ENCODE data around the gene PRR33. TPM values are rescaled to one million over a fixed set of nuclear protein-coding genes. Genes with fewer than 3 reads are reported as not detected.
A peak's percentile ranks its signal among the peaks of the same experiment; 100 is the strongest.
"Not testable (repeated sequence)": the region's sequence is repeated elsewhere in the genome, so short reads cannot be mapped to it uniquely, and the experiment has no call there.

Gene PRR33
- total and polyA plus RNA-seq, 12 donors = 0.09 to 6.5 (median 3.5) TPM

DNA sequence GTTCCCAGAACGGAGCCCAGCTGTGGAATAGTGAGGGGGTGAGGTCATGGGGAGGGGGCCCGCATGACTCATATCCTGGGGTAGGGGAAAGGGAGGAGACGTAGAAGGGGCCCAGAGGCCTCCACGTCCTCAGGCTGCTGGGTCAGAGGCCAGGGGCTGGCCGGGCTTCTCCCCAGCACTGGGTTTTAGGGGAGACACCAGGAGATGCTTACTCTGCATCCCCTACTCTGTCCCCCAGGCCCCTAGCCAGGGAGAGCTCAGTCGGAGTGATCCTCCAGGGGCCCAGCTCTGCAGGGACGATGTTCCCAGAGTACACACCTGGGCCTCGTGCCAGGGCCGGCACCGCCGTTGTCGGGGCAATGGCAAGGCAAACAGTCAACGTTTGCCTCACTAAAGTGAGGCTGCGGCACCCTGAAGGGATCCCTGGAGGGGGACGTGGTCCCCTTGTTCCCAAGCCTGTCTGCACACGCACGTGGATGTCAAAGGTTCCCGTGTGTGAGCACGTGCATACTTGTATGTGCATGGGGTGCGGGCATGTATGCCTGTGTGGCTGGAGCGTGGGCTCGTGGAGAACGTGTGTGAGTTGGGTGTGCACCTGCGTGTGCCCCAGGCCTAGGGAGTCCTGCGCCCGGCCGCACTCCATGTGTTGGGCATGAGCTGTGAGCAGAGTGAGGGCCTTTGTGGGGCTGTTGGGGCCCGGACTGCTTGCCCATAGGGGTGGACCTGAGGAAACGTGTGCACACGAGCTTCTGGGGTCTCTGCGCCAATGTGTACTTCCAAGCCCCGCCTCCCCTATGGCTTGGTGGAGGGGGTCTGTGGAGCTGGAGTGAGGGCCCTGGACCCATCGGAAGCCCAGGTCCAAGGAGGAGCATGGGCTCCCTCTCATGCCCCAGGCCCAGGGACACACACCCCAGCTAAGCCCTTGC, 14.2 kb downstream of the PRR33 start:
- intact Hi-C loops (cut with DNase I) = loop anchor here in 1 of 10 donors (5.0 kb wide), 1 partner anchor 35 kb away; no protein-coding TSS in a partner anchor
- Histone ChIP-seq H3K9me3 (no peaks in the 10 kb centered on the region), H3K27me3 (no peaks in the 10 kb centered on the region), H3K4me3 (no peak overlapping the region), H3K27ac (peak overlapping the region; percentile 76 to 100 (median 94)), H3K36me3 (peaks cover 0 to 14% (median 0%) of the 10 kb centered on the region in 9 donors), H3K4me1 (peaks cover 39 to 87% (median 72%) of the 10 kb centered on the region in 9 donors)
- DNase-seq (peak; percentile 67 to 78), ATAC-seq (no peak)
- TF ChIP-seq, protein P1, sequence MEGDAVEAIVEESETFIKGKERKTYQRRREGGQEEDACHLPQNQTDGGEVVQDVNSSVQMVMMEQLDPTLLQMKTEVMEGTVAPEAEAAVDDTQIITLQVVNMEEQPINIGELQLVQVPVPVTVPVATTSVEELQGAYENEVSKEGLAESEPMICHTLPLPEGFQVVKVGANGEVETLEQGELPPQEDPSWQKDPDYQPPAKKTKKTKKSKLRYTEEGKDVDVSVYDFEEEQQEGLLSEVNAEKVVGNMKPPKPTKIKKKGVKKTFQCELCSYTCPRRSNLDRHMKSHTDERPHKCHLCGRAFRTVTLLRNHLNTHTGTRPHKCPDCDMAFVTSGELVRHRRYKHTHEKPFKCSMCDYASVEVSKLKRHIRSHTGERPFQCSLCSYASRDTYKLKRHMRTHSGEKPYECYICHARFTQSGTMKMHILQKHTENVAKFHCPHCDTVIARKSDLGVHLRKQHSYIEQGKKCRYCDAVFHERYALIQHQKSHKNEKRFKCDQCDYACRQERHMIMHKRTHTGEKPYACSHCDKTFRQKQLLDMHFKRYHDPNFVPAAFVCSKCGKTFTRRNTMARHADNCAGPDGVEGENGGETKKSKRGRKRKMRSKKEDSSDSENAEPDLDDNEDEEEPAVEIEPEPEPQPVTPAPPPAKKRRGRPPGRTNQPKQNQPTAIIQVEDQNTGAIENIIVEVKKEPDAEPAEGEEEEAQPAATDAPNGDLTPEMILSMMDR (IDR thresholded peaks at IDR 0.05) = no peak
- 46 to 50% methylated on average over 33 of the region's 33 CpGs for WGBS, 2 donors

DNA sequence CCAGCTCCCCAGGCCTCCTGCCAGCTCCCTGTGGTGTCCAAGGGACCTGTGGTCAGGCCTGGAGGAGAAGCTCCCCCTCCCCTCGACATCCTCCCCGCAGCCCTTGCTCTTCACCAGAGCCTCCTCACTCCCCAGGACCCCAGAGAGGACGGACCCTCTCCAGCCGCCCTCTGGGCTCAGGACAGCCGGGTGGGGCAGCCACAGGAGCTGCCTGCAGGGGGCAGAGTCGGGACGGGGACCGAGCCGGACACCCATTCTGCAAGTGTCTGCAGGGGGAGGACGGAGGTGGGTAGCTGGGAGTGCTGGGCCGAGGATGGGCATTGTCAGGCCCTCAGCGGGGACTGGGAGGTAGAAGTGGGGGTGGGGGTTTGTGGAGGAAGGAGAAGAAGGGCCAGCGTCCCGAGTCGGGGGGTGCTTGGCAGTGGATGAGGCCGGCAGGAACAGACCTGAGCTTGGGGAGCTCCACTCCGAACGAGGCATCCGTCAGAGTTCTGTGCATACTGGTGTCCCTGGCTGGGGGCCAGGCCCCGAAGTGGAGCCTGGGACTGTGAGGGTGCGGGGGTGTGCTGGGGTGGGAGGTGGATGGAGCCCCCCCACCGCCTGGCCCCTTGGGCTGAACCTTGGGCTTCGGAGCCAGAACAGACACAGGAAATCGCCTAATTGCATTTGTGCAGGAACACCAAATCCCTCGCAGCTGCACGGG, 15.2 kb downstream of the PRR33 start:
- peaks cover 0 to 9% (median 0%) of the 10 kb centered on the region in 9 donors for H3K36me3 ChIP-seq
- TF ChIP-seq, protein P1 (IDR thresholded peaks at IDR 0.05) = peak; percentile 44 to 74 (median 63)
- H3K27me3 ChIP-seq = no peaks in the 10 kb centered on the region
- peak in 7 of 8 donors; percentile 10 to 47 (median 27) for ATAC-seq
- H3K27ac ChIP-seq = peak overlapping the region; percentile 76 to 100 (median 94)
- DNase-seq = peak; percentile 79 to 81
- no peaks in the 10 kb centered on the region for H3K9me3 ChIP-seq
- H3K4me1 ChIP-seq = peaks cover 31 to 78% (median 62%) of the 10 kb centered on the region in 9 donors
- H3K4me3 ChIP-seq = peak overlapping the region in 8 of 10 donors; percentile 11 to 30 (median 23)
- 18 to 32% methylated on average over 26 of the region's 26 CpGs for WGBS, 2 donors
- intact Hi-C loops (cut with DNase I) = loop anchor here in 1 of 10 donors (5.0 kb wide), 1 partner anchor 34 kb away; no protein-coding TSS in a partner anchor

DNA sequence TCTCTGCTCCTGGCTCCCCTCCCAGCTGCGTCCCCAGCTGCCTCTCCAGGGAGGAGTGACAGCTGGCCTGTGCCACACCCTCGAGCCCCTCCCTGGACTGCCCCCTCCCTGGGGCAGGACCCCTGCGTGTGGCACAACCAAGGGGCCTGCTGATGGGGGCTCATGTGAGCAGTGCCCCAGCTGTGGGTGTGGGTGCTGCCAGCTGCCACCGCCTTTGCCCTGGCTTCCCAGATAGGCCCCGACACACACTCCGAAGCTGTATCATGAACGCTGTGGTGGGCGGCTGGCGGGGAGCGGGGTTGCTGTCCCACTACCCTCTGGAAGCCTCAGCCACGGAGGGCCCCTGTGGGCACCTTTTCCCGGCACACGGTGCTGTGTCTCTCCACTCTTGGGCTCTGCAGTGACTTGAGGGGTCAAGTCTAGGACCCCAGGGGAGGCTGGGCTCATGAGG, 15.8 kb downstream of the PRR33 start:
- not testable (repeated sequence) for H3K36me3 ChIP-seq, H3K27me3 ChIP-seq, DNase-seq, H3K9me3 ChIP-seq, ATAC-seq
- H3K4me3 ChIP-seq = peak overlapping the region in 8 of 10 donors; percentile 11 to 30 (median 23)
- intact Hi-C loops (cut with DNase I) = loop anchor here in 1 of 10 donors (5.0 kb wide), 1 partner anchor 34 kb away; no protein-coding TSS in a partner anchor
- H3K27ac ChIP-seq = peak overlapping the region; percentile 76 to 100 (median 94)
- peaks cover 24 to 71% (median 62%) of the 10 kb centered on the region in 9 donors for H3K4me1 ChIP-seq
- 66 to 70% methylated on average over 12 to 13 of the region's 13 CpGs for WGBS, 2 donors

DNA sequence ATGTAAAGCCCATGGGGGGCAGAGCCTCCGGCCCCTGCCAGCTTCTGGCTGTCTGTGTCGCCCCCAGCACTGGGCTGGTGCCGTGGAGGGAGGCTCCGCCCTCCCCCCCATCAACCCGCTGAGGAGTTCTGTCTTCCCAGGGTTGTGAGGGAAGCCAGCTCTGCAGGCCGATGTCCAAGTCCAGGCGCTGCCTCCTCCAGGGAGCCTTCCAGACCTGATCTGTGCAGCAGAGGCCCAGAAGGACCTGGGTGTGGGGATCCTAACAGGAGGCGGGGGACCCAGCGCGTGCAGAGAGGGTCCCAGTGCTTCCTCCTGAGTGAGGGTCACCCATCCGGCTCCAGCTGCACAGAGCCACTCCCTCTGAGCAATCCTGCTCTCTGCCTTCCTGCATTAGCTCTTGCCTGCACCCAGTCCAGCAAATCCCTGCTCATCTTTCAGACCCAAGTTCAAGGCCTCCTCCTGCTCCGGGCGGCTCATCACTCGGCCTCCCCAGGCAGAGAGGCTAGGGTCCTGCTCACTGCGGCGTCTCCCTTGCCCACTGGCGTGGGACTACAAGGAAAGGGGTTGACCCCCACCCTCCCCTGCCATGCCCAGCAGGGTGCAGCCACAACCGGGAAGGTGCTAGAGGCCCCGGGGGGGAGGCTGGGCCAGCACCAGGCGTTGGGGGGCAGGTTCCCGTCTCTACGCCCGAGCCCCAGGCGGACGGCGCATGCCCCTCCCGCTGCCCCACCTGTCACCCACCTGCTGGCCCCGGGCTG, 16.4 kb downstream of the PRR33 start:
- Histone ChIP-seq H3K27ac (peak overlapping the region; percentile 76 to 100 (median 94)), H3K4me1 (peaks cover 18 to 70% (median 61%) of the 10 kb centered on the region in 9 donors)
- TF ChIP-seq, protein P1 (IDR thresholded peaks at IDR 0.05) = no peak

DNA sequence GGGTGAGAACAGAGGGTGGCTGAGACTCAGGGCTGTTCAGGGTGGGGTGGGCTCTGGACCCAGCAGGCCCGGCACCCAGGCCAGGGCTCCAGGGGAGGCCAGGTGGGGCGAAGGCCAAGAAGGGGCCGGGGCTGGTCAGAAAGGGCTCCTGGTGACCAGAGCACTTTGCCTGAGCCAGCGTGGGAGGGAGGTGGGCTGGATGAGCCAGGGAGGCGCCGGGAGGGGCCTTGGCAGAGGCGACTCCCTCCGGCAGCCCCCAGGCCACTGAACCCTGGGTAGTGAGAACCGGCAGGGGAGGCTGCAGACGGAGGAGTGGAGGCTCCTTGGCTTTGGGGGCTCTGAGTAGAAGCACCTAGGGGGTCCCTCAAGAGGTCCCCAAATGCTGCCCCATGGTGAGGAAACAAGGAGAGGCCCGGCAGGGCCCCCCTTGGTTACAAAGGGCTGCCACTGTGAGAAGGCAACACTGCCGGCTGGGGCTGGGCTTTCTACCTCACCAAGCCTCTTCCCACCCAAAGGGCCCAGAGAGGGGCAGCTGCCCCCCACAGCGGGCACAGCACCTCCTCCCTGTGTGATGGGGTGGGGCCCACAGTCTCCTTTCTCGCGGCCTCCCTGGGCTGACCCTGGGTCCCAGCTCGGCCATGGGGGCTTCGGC, 17.1 kb downstream of the PRR33 start:
- not testable (repeated sequence) for H3K27me3 ChIP-seq, ATAC-seq, H3K36me3 ChIP-seq, H3K9me3 ChIP-seq
- Histone ChIP-seq H3K4me1 (peaks cover 17 to 69% (median 54%) of the 10 kb centered on the region in 9 donors), H3K27ac (peak overlapping the region; percentile 66 to 100 (median 94)), H3K4me3 (peak overlapping the region in 5 of 10 donors; percentile 11 to 28 (median 21))
- intact Hi-C loops (cut with DNase I) = loop anchor here in 1 of 10 donors (5.0 kb wide), 1 partner anchor 32 kb away; no protein-coding TSS in a partner anchor
- 70 to 76% methylated on average over 15 to 17 of the region's 17 CpGs for WGBS, 2 donors
- peak in 1 of 2 donors; percentile 31 for DNase-seq

More for the DNA sequence above, 16.4 kb downstream of the PRR33 start:
- WGBS, 2 donors = 75 to 79% methylated on average over 27 to 28 of the region's 28 CpGs
- Histone ChIP-seq H3K36me3 (no peaks in the 10 kb centered on the region), H3K4me3 (peak overlapping the region in 5 of 10 donors; percentile 11 to 30 (median 21)), H3K27me3 (peaks cover 0 to under 1% (median 0%) of the 10 kb centered on the region in 7 donors), H3K9me3 (no peaks in the 10 kb centered on the region)
- peak; percentile 6 to 46 for DNase-seq
- no peak for ATAC-seq
- intact Hi-C loops (cut with DNase I) = loop anchor here in 1 of 10 donors (5.0 kb wide), 1 partner anchor 33 kb away; no protein-coding TSS in a partner anchor

DNA sequence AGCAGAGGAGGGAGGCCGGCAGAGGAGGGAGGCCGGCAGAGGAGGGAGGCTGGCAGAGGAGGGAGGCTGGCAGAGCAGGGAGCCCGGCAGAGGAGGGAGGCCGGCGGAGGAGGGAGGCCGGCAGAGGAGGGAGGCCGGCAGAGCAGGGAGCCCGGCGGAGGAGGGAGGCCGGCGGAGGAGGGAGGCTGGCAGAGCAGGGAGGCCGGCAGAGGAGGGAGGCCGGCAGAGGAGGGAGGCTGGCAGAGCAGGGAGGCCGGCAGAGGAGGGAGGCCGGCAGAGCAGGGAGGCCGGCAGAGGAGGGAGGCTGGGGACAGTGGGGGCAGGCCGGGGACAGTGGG, 17.9 kb downstream of the PRR33 start:
- WGBS, 2 donors = 91 to 92% methylated on average over 16 to 17 of the region's 17 CpGs
- peak overlapping the region in 3 of 10 donors; percentile 15 to 55 (median 34) for H3K4me3 ChIP-seq
- DNase-seq; ATAC-seq; intact Hi-C loops (cut with DNase I); H3K36me3 ChIP-seq; H3K27me3 ChIP-seq; H3K9me3 ChIP-seq: not testable (repeated sequence)
- H3K27ac ChIP-seq = peak overlapping the region in 7 of 10 donors; percentile 10 to 84 (median 66)
- peaks cover 17 to 63% (median 47%) of the 10 kb centered on the region in 9 donors for H3K4me1 ChIP-seq

Measured in heart right ventricle (tissue), 16 donors.